Lung (tissue), 12 donors: ENCODE measurements around the gene RFPL2. TPM values are rescaled to one million over a fixed set of nuclear protein-coding genes. Genes with fewer than 3 reads are reported as not detected.

Experiments used
- ATAC-seq: fragments of 200-7000 bp; cut with Tn5 transposase; one replicate; pipeline ENCODE4 v1.9.1; 2020; ENCODE audit warnings: moderate number of reproducible peaks; ENCODE audit not compliant: insufficient read depth, low FRiP score
- DNase-seq, 3 donors: peaks; one replicate each; pipeline ENCODE4 v3.0.0-alpha.2; 2013 to 2017
- H3K27ac ChIP-seq, 2 donors: one replicate each; pipeline ENCODE4 v1.5.1; 2013; ENCODE audit warnings: mild to moderate bottlenecking in 2 of 2, moderate library complexity in 2 of 2, control low read depth in 1 of 2, inconsistent platforms in 1 of 2, low read depth in 1 of 2, low read length in 1 of 2
- H3K27me3 ChIP-seq, 3 donors: one replicate each; pipeline ENCODE4 v1.5.1; 2013; ENCODE audit warnings: low read length in 2 of 3; ENCODE audit not compliant: control insufficient read depth in 3 of 3, insufficient read depth in 3 of 3
- H3K36me3 ChIP-seq, 4 donors: one replicate each; pipeline ENCODE4 v1.5.1; 2013; ENCODE audit warnings: low read length in 4 of 4, mild to moderate bottlenecking in 1 of 4, moderate library complexity in 1 of 4; ENCODE audit not compliant: control insufficient read depth in 4 of 4, insufficient read depth in 4 of 4
- H3K4me1 ChIP-seq, 5 donors: one replicate each; pipeline ENCODE4 v1.5.1; 2013; ENCODE audit warnings: low read length in 5 of 5, mild to moderate bottlenecking in 2 of 5, moderate library complexity in 1 of 5; ENCODE audit not compliant: control insufficient read depth in 5 of 5, insufficient read depth in 5 of 5
- H3K4me3 ChIP-seq: one replicate; pipeline ENCODE4 v1.5.1; 2013; ENCODE audit warnings: mild to moderate bottlenecking, control low read depth, moderate library complexity
- H3K9ac ChIP-seq, 2 donors: one replicate each; pipeline ENCODE4 v1.5.1; 2013; ENCODE audit warnings: low read length in 2 of 2, control low read depth in 1 of 2; ENCODE audit not compliant: insufficient read depth in 1 of 2
- H3K9me3 ChIP-seq, 4 donors: one replicate each; pipeline ENCODE4 v1.5.1; 2013; ENCODE audit warnings: low read length in 3 of 4, mild to moderate bottlenecking in 1 of 4, moderate library complexity in 1 of 4; ENCODE audit not compliant: control insufficient read depth in 4 of 4, insufficient read depth in 3 of 4
- CTCF ChIP-seq: IDR thresholded peaks from 2 replicates; pipeline ENCODE4 v1.5.1; 2012; ENCODE audit warnings: mild to moderate bottlenecking; ENCODE audit errors: control extremely low read depth, extremely low read depth
- WGBS, 2 donors: extraction: QIAGEN DNeasy Blood & Tissue Kit; methylation state at CpG; one replicate each; pipeline ENCODE4 v1.1.7; 2013; 5-methylcytosine and 5-hydroxymethylcytosine counted together
- polyA plus RNA-seq, 2 donors: library from polyadenylated mRNA; stranded (reverse); fragments of 200-250 nt; gene quantifications; one replicate each; pipeline ENCODE4 v1.2.1, GENCODE V29; 2013
- total RNA-seq, 2 donors: library from RNA; depleted of rRNA in 1 of 2; stranded (reverse); fragments of >200 nt in 1 of 2; gene quantifications; one replicate each; pipeline ENCODE4 v1.2.1, GENCODE V29; 2014 to 2021
- donor health status: control.
- donor health status: control.
- donor health status: Bipolar disorder and iron deficiency.
- donor health status: healthy.
- donor health status: DM: yes; HTN: yes; CAD: no.

The RFPL2 gene
- total and polyA plus RNA-seq, 4 donors = 0.10 TPM; not detected in 3

- ATAC-seq (no peak), DNase-seq (no peak)
- no peaks in the 10 kb centered on the region for H3K27me3 ChIP-seq
- H3K4me3 ChIP-seq = no peak overlapping the region
- peaks cover 0 to 2% (median 0%) of the 10 kb centered on the region in 5 donors for H3K4me1 ChIP-seq
- no peak for TF ChIP-seq CTCF
- no peaks in the 10 kb centered on the region for H3K36me3 ChIP-seq
- no peaks in the 10 kb centered on the region for H3K9me3 ChIP-seq
- H3K9ac ChIP-seq = no peak overlapping the region
- 38 to 64% methylated on average over 6 of the region's 6 CpGs for WGBS, 2 donors
- H3K27ac ChIP-seq = no peak overlapping the region
Observed at GRCh38 chr22:32218470-32218869, 13.6 kb upstream of the RFPL2 start.

GRCh38 chr22:32217465-32217864 is 12.6 kb upstream of the RFPL2 start:
- no peak overlapping the region for H3K9ac ChIP-seq
- H3K36me3 ChIP-seq = no peaks in the 10 kb centered on the region
- no peaks in the 10 kb centered on the region for H3K27me3 ChIP-seq
- H3K27ac ChIP-seq = no peak overlapping the region
- 88 to 90% methylated on average over 2 of the region's 2 CpGs for WGBS, 2 donors
- no peaks in the 10 kb centered on the region for H3K4me1 ChIP-seq
- H3K9me3 ChIP-seq = no peaks in the 10 kb centered on the region
- TF ChIP-seq CTCF = no peak
- H3K4me3 ChIP-seq = no peak overlapping the region
- no peak for DNase-seq
- no peak for ATAC-seq

GRCh38 chr22:32216911-32217310 is 12.0 kb upstream of the RFPL2 start:
- no peak overlapping the region for H3K4me3 ChIP-seq
- H3K9ac ChIP-seq = no peak overlapping the region
- H3K27me3 ChIP-seq = peaks cover 0 to 1% (median 0%) of the 10 kb centered on the region in 3 donors
- H3K4me1 ChIP-seq = no peaks in the 10 kb centered on the region
- no peaks in the 10 kb centered on the region for H3K36me3 ChIP-seq
- no peak for ATAC-seq
- 63 to 84% methylated on average over 10 of the region's 10 CpGs for WGBS, 2 donors
- H3K27ac ChIP-seq = no peak overlapping the region
- no peaks in the 10 kb centered on the region for H3K9me3 ChIP-seq
- DNase-seq = no peak
- TF ChIP-seq CTCF = no peak

GRCh38 chr22:32211011-32211410 is 6.1 kb upstream of the RFPL2 start:
- TF ChIP-seq CTCF = no peak
- Histone ChIP-seq H3K4me1 (no peaks in the 10 kb centered on the region), H3K9ac (no peak overlapping the region), H3K9me3 (peaks cover 0 to 3% (median 0%) of the 10 kb centered on the region in 4 donors), H3K27me3 (peaks cover 0 to 4% (median 0%) of the 10 kb centered on the region in 3 donors), H3K27ac (no peak overlapping the region), H3K36me3 (no peaks in the 10 kb centered on the region), H3K4me3 (no peak overlapping the region)
- ATAC-seq (no peak), DNase-seq (no peak)
- WGBS, 2 donors = 45 to 67% methylated on average over 7 of the region's 7 CpGs
